KMS-11 (cell line): ENCODE results near the gene GALNT11.
"Not testable (repeated sequence)": the region's sequence is repeated elsewhere in the genome, so short reads cannot be mapped to it uniquely, and the experiment has no call there.

Source experiments
- H2AFZ ChIP-seq: fragments of 200-600 bp; sonication (generic); 2 replicates; pipeline ENCODE4 v1.6.1; 2016; ENCODE audit warnings: antibody characterized with exemption, mixed run types, low read depth
- H3K27ac ChIP-seq: fragments of 200-600 bp; sonication (generic); 2 replicates; pipeline ENCODE4 v1.6.1; 2016; ENCODE audit warnings: mild to moderate bottlenecking, mixed run types
- H3K27me3 ChIP-seq: fragments of 200-600 bp; sonication (generic); 2 replicates; pipeline ENCODE4 v1.6.1; 2017; ENCODE audit warnings: mild to moderate bottlenecking, low read depth, mixed run types, moderate library complexity; ENCODE audit not compliant: insufficient read depth
- H3K36me3 ChIP-seq: fragments of 200-600 bp; sonication (generic); 2 replicates; pipeline ENCODE4 v1.6.1; 2017; ENCODE audit warnings: mild to moderate bottlenecking, mixed run types; ENCODE audit not compliant: insufficient read depth
- H3K4me1 ChIP-seq: fragments of 200-600 bp; sonication (generic); 2 replicates; pipeline ENCODE4 v1.6.1; 2016; ENCODE audit warnings: mild to moderate bottlenecking, low read depth, mixed run types; ENCODE audit not compliant: poor library complexity, severe bottlenecking
- H3K4me2 ChIP-seq: fragments of 200-600 bp; sonication (generic); 2 replicates; pipeline ENCODE4 v1.7.0; 2016; ENCODE audit warnings: mild to moderate bottlenecking, mixed run types
- H3K4me3 ChIP-seq: fragments of 200-600 bp; sonication (generic); IDR thresholded peaks from 2 replicates; pipeline ENCODE4 v1.6.1; 2017; ENCODE audit warnings: low read depth, low read length, mixed read lengths; ENCODE audit not compliant: insufficient read depth
- H3K79me2 ChIP-seq: fragments of 200-600 bp; sonication (generic); 2 replicates; pipeline ENCODE4 v1.6.1; 2016; ENCODE audit warnings: low read depth, mixed run types; ENCODE audit not compliant: insufficient read depth
- H3K9ac ChIP-seq: fragments of 200-600 bp; sonication (generic); 2 replicates; pipeline ENCODE4 v1.6.1; 2016; ENCODE audit warnings: mild to moderate bottlenecking, mixed run types
- H4K20me1 ChIP-seq: fragments of 200-600 bp; sonication (generic); 2 replicates; pipeline ENCODE4 v1.6.1; 2016; ENCODE audit warnings: mild to moderate bottlenecking, mixed run types; ENCODE audit not compliant: insufficient read depth
- TF ChIP-seq, protein P1 (sequence below): fragments of 200-600 bp; sonication (generic); conservative IDR thresholded peaks from 2 replicates; pipeline ENCODE4 v1.6.1; 2017; ENCODE audit warnings: low read depth, mild to moderate bottlenecking, antibody characterized with exemption, low read length, moderate library complexity, mixed read lengths

Gene GALNT11

DNA sequence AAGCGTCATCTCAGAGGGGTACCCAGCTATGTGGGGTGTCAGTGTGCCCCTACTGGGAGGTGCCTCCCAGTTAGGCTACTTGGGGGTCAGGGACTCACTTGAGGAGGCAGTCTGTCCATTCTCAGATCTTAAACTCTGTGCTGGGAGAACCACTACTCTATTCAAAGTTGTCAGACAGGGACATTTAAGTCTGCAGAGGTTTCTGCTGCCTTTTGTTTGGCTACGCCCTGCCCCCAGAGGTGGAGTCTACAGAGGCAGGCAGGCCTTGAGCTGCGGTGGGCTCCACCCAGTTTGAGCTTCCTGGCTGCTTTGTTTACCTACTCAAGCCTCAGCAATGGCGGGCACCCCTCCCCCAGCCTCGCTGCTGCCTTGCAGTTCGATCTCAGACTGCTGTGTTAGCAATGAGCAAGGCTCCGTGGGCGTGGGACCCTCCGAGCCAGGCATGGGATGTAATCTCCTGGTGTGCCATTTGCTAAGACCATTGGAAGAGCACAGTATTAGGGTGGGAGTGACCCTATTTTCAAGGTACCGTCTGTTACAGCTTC is 40.4 kb downstream of the GALNT11 start:
- not testable (repeated sequence) for H3K4me1 ChIP-seq, H3K27me3 ChIP-seq, H3K27ac ChIP-seq, H3K36me3 ChIP-seq, H2AFZ ChIP-seq, H3K79me2 ChIP-seq, H3K9ac ChIP-seq, H3K4me2 ChIP-seq, H3K4me3 ChIP-seq, H4K20me1 ChIP-seq

DNA sequence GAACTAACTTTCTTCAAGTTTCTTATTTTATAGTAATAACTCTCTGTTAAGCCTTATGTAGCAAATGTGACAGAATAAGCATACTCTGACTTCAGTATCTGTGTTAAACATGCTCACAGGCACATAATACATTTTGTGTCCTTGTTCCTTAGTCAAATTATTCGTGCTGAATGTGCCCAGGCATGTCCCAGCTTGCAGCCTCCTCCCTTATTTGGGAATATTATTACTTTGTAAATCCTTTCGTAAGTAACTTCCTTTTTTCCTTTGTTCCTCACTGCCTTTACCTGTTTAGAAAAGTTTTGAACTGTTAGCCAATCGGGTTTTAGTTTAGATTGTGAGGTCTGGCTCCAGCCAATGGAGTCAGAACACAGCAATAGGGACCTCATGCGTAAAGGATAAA is 46.9 kb downstream of the GALNT11 start:
- no peak overlapping the region for H3K9ac ChIP-seq
- no peaks in the 10 kb centered on the region for H4K20me1 ChIP-seq
- no peaks in the 10 kb centered on the region for H3K27me3 ChIP-seq
- no peaks in the 10 kb centered on the region for H3K36me3 ChIP-seq
- H3K27ac ChIP-seq, result no peak overlapping the region
- no peak overlapping the region for H3K4me2 ChIP-seq
- no peak overlapping the region for H2AFZ ChIP-seq
- H3K4me3 ChIP-seq, result no peak overlapping the region
- peaks cover 8% of the 10 kb centered on the region for H3K4me1 ChIP-seq
- TF ChIP-seq, protein P1, sequence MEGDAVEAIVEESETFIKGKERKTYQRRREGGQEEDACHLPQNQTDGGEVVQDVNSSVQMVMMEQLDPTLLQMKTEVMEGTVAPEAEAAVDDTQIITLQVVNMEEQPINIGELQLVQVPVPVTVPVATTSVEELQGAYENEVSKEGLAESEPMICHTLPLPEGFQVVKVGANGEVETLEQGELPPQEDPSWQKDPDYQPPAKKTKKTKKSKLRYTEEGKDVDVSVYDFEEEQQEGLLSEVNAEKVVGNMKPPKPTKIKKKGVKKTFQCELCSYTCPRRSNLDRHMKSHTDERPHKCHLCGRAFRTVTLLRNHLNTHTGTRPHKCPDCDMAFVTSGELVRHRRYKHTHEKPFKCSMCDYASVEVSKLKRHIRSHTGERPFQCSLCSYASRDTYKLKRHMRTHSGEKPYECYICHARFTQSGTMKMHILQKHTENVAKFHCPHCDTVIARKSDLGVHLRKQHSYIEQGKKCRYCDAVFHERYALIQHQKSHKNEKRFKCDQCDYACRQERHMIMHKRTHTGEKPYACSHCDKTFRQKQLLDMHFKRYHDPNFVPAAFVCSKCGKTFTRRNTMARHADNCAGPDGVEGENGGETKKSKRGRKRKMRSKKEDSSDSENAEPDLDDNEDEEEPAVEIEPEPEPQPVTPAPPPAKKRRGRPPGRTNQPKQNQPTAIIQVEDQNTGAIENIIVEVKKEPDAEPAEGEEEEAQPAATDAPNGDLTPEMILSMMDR, result no peak
- no peaks in the 10 kb centered on the region for H3K79me2 ChIP-seq

DNA sequence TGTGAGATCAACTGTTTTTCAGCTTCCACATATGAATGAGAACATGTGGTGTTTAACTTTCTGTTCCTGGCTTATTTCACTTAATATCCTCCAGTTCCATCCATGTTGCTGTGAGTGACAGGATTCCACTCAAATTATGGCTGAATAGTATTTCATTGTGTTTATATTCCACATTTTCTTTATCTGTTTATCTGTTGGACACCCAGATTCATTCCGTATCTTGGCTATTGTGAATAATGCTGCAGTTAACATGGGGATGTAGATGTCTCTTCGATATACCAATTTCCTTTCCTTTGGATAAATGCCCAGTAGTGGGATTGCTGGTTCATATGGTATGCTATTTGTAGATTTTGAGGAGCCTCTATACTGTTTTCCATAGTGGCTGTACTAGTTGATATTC is 47.9 kb downstream of the GALNT11 start:
- Histone ChIP-seq H3K27me3 (no peaks in the 10 kb centered on the region), H3K79me2 (no peaks in the 10 kb centered on the region), H3K9ac (no peak overlapping the region), H3K4me3 (no peak overlapping the region), H3K4me2 (no peak overlapping the region), H3K27ac (no peak overlapping the region), H4K20me1 (no peaks in the 10 kb centered on the region), H3K36me3 (no peaks in the 10 kb centered on the region), H2AFZ (no peak overlapping the region), H3K4me1 (peaks cover 17% of the 10 kb centered on the region)
- TF ChIP-seq, protein P1, result no peak

DNA sequence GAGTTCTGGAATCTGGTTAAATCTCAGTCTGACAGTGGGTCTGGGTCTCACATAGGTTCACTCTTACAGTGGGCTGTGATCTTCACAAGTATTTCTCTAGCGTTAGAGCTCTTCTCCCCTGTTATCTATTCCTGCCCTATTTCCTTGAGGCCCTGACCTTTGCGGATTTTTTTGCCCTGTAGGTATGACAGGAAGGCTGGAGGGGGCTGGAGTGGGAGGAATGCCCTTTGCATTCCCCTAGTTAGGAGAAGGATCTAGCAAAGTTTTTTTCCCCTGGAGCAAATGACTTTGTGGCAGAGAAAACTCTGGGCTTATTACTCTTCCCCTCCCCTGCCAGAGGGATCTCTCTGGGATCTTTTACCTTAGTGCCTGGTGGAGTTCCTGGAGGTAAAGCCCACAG is 49.2 kb downstream of the GALNT11 start:
- Histone ChIP-seq H2AFZ (no peak overlapping the region), H3K4me1 (peaks cover 30% of the 10 kb centered on the region), H3K9ac (no peak overlapping the region), H3K79me2 (no peaks in the 10 kb centered on the region), H3K36me3 (no peaks in the 10 kb centered on the region), H3K4me3 (no peak overlapping the region), H3K27me3 (no peaks in the 10 kb centered on the region), H4K20me1 (no peaks in the 10 kb centered on the region), H3K27ac (no peak overlapping the region), H3K4me2 (no peak overlapping the region)
- TF ChIP-seq, protein P1, result no peak

DNA sequence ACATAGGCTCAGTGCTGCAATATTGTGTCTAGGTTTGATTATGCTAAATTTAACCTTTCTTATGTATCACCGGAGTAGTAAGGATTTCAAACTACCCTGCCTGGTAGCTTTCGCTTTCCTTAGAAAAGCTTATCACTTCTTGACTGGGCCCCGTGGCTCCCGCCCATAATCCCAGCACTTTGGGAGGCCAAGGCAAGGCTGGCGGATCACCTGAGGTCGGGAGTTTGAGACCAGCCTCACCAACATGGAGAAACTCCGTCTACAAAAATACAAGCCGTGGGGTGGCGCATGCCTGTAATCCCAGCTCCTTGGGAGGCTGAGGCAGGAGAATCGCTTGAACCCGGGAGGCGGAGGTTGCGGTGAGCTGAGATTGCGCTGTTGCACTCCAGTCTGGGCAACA is 49.9 kb downstream of the GALNT11 start:
- H3K79me2 ChIP-seq, result not testable (repeated sequence)

More for the DNA sequence above, 49.9 kb downstream of the GALNT11 start:
- H3K4me1 ChIP-seq, result peaks cover 38% of the 10 kb centered on the region
- not testable (repeated sequence) for H3K9ac ChIP-seq, H4K20me1 ChIP-seq, H3K4me3 ChIP-seq, H2AFZ ChIP-seq, H3K36me3 ChIP-seq, H3K27me3 ChIP-seq, H3K4me2 ChIP-seq, H3K27ac ChIP-seq
